GM21529 (cell line): ENCODE measurements around the gene CIC.

ENCODE experiments used
- ATAC-seq: cut with Tn5 transposase; IDR thresholded peaks from one replicate; pipeline ENCODE4 v1.9.1; 2021; ENCODE audit not compliant: unreplicated experiment

CIC gene

GRCh38 chr19:42275103-42275502 lies 6.1 kb downstream of the CIC start:
- ATAC-seq, result no peak

GRCh38 chr19:42275517-42275916 lies 6.5 kb downstream of the CIC start:
- ATAC-seq, result no peak

DNA sequence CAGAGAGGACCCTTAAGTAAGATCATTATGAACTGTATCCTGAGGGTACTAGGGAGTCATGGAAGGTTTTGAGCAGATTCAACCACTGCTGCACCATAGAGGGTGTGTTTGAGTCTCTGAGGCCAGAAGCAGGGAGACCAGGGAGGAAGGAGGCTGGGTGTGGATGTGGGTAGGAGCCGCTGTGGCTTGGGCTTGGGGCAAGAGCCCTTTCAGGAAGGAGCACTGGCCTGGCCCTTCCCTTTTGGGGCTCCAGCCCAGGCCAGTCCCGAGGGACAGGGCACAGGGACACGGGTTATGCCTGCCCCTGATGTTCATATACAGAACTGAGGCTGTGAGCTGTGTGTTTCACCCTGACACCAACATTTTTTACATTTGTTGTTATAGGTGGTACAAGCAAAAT lies 7.2 kb downstream of the CIC start:
- ATAC-seq, result no peak

DNA sequence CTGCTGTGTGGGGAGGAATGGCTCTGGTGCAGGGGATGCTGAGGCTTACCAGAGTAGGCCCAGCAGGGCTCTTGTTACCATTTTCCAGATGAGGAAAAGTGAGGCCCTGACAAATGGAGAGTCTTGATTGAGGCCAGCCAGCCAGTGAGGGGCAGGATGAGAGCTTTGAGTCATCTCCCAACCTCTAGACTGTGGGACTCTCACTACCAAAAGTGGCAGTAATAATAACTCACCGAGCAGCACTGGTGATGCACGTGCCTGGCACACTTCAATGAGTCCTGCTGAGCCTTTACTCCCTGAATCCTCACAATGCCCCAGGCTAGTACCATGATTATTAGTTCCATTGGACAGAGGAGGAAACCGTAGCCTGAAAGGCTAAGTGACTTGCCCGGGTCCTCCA lies 7.8 kb downstream of the CIC start:
- no peak for ATAC-seq

- no peak for ATAC-seq
These were observed 8.9 kb downstream of the CIC start for GRCh38 chr19:42277821-42278451.

- ATAC-seq, result no peak
These were observed 9.6 kb downstream of the CIC start for GRCh38 chr19:42278452-42279154.

GRCh38 chr19:42279155-42279901 lies 10.3 kb downstream of the CIC start:
- ATAC-seq, result no peak

- peak; percentile 36 for ATAC-seq
These were observed 11.1 kb downstream of the CIC start for GRCh38 chr19:42279902-42280814.

GRCh38 chr19:42280815-42281145 lies 11.7 kb downstream of the CIC start:
- ATAC-seq, result no peak

GRCh38 chr19:42281146-42281826 lies 12.2 kb downstream of the CIC start:
- no peak for ATAC-seq

GRCh38 chr19:42281827-42282762 lies 13.0 kb downstream of the CIC start:
- no peak for ATAC-seq

DNA sequence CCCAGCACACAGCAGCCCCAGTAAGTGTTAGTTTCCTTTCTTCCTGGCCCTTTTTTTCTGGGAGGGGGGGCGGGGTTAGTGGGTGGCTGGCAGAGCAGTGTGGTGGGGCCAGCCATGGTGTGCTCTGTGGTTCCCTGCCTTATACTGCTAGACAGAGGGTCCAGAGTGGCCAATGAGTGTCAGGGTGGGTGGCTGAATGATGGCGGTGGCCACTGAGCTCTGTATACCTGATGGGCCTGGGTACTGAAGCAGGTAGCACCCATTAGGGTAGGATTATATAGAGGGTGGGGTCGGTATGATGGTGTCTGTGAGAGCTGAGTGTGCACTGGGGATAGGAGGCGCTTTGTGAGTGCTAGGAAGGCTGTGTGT lies 13.8 kb downstream of the CIC start:
- ATAC-seq, result no peak

DNA sequence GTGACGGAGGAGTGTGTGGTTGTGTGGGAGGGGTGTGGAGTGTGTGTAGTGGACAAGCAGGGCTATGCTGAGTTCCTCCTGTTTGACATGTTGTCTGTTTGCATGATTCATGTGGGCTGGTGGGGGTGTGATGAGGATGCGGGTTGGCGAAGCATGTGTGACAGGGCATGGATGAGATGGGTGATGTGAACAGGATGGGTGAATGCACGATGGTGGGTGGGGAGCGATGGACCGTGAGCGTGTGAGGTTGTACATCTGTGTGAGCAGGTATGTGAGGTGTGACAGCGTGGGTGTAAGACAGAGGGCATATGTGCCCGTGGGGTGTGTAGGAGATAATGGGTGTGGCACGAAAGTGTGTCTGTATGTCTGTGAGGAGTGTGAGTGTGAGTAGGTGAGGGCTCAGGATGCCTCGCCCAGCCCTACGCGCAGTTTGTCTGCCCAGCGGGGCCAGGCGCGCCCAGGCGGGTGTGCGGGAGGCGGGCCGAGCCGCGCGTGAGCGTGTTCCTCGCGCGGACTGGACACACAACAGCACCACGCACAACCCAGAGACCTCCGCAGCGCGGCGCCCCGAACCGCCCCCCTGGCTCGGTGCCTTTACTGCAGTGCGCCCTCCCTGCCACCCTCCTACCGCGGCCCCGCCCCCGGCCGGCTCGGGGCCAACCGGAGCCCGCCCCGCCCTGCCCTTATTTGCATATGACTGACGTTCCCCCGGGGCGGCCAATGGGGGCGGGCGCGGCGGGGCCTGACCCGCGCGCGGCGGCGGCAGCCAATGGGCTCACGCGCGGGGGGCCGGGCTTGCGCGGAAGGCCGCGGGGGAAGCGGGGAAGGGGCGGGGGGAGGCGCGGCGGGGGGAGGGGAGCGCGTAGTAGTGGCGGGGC lies 14.4 kb downstream of the CIC start:
- peak; percentile 43 for ATAC-seq

DNA sequence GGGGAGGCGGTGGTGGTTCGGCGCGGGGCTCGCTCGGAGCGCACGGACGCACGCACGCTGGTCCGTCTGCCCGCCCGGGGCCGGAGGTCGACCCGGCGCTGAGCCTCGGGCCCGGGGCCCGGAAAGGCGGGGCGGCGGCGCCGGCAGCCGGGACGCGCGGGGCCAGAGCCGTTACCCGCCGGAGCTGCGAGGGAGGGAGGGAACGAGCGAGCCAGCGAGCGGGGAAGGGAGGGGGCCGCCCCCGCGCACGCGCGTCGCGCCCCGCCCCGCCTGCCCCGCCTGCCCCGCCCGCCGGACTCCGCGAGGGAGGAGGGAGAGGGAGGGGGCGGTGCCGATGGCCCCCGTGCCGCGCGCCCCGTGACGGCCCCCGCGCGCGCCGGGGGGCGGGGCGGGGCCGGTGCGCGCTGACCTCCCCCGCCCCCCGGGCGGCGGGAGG lies 15.0 kb downstream of the CIC start:
- peak; percentile 21 for ATAC-seq

GRCh38 chr19:42284591-42285341 lies 15.7 kb downstream of the CIC start:
- peak; percentile 3 for ATAC-seq

DNA sequence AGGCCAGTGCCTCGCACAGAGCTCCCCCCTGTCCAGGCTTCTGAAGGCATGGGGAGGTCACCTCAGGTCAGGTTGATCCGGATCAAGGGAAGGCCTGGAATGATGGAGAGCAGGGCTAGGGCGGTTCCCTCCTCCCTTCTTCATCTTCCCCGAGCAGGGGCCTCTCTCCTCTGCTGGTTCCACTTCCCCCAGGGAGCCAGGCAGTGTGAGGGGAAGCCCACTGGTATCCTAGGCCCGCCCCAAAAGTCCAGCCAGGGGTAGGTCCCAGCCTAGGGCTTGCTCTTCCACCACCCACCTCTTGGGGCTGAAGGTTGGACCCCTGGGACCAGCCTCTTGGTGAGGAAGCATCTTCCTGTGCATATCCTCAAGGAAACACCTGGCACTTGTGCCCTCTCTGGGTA lies 16.5 kb downstream of the CIC start:
- no peak for ATAC-seq

DNA sequence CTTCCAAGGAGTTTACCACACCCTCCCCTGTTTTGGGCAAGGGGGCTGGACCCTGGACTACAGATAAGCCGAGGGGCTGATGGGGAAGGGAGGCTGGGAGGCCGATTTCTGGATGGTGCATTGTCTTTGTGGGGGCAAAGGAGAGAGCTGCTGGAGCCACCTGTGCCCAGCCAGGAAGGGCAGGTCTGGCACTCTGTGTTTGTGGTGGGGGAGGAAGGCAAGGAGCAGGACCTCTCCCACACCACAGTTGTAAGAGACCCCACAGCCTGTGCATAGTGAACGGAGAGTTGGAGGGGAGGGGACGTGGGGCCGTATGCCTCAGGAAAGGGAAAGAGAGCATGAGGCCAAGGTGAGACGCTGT lies 16.9 kb downstream of the CIC start:
- no peak for ATAC-seq
